Stimulated activated CD8-positive, alpha-beta memory T cell treated with anti-CD3 and anti-CD28 coated beads, Interleukin-12 subunit alpha, Interleukin-12 subunit beta, amount 100 ng/mL, for 24 hours (primary cell): ENCODE measurements around the gene TRIP6.
"Not testable (repeated sequence)": the region's sequence is repeated elsewhere in the genome, so short reads cannot be mapped to it uniquely, and the experiment has no call there.

Experiments used
- DNase-seq: peaks from one replicate; pipeline ENCODE4 v3.0.0-alpha.2; 2020; ENCODE audit errors: extremely low read depth

Gene TRIP6

DNA sequence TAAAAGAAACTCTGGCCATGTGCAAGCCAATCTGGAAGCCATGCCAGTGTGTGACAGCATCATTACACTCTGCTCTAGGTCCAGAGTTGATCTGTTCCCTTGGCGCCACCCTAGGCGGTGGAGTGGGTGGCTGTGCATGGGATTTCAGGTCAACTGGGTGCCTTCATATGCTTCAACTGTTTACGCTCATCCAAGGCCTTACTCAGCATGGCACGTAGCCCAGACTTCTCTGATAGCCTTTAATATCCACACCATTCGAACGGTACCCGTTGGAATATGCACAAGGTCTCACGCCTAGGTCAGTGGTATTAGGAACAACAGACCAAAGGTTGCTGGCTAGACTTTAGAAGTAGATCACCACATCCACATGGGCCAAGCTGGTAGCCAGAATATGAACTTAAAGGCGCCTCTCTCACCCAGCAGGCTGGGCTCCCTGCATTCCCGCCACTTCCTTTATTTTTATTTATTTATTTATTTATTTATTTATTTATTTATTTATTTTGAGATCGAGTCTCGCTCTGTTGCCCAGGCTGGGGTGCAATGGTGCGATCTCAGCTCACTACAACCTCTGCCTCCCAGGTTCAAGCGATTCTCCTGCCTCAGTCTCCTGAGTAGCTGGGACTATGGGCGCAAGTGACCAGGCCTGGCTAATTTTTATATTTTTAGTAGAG lies 47.2 kb downstream of the TRIP6 start:
- DNase-seq, result no peak

DNA sequence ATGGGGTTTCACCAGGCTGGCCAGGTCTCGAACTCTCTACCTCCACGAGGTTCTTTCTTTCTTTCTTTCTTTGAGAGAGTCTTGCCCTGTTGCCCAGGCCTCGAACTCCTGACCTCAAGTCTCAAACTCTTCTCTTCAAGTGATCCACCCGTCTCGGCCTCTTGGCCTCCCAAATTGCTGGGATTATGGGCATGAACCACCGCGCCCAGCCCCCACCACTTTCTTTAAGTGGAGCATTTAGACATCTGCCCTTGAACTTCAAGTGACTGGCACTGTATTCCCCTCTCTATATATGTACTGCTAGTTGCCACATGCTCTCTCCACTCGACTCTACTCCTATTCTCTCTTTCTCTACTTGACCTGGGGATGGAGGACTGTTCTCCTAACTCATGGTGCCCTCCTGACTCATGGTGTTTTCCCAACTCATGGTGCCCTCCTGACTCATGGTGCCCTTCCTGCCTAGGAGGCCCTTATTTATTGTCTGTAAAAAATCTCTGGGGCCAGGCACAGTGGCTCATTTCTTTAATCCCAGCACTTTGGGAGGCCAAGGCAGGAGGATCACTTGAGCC lies 47.8 kb downstream of the TRIP6 start:
- no peak for DNase-seq

DNA sequence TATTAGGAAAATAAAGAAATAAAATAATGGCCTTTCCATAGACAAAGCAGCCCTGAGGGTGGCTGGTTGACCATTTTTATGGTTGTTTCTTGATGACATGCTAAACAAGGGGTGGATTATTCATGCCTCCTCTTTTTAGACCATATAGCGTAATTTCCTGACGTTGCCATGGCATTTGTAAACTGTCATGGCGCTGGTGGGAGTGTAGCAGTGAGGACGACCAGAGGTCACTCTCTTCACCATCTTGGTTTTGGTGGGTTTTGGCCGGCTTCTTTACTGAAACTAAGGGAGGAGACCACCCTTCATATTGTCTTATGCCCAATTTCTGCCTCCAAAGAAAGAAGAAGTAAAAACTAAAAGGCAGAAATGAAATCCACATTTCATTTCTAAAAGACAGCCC lies 52.1 kb downstream of the TRIP6 start:
- DNase-seq, result not testable (repeated sequence)

DNA sequence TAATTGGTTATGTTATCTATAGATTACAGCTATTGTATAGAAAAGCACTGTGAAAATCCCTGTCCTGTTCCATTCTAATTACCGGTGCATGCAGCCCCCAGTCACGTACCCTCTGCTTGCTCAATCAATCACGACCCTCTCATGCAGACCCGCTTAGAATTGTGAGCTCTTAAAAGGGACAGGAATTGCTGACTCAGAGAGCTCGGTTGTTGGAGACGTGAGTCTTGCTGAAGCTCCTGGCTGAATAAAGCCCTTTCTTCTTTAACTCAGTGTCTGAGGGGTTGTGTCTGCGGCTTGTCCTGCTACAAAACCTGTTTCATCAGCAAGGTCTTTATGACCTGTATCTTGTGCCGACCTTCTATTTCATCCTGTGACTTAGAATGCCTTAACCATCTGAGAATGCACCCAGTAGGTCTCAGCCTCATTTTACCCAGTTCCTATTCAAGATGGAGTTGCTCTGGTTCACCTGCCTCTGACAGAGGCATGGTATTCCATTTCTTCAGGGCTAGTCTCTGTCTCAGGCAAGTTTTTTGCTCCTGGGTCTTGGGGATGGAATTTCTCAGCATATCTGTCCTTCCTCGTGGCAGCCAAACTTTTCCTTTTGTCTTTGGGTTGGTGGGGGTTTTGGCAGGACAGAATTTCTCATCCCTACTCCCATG lies 52.7 kb downstream of the TRIP6 start:
- not testable (repeated sequence) for DNase-seq

DNA sequence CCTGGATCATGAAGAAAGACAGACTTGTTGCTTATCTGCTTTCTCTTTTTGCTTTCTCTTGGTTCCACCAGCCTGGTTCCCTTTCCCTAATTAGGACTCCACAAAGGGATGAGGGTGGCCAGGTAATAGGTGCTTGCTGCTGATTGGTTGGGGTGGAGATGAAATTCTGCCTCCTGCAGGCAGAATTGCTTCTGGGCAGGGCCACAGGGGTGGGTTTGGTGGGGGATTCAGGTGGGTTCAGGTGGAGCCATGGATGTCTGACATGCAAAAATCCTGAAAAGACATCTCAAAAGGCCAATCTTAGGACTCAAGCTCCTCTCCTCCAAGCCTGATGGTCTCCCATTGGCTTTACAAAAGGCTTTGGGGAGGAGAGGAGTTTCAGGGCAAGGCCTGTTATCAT lies 53.9 kb downstream of the TRIP6 start:
- DNase-seq, result no peak
